K562 (cell line): Measurements from ENCODE around the gene PRDX1. TPM values are rescaled to one million over a fixed set of nuclear protein-coding genes. Genes with fewer than 3 reads are reported as not detected.
"Not testable (repeated sequence)": the region's sequence is repeated elsewhere in the genome, so short reads cannot be mapped to it uniquely, and the experiment has no call there.

ENCODE experiments used
- ATAC-seq: fragments of 200-7000 bp; cut with Tn5 transposase; 3 replicates; pipeline ENCODE4 v1.9.1; 2020; ENCODE audit warnings: moderate library complexity
- BruUV-seq: library from RNA; stranded (reverse); fragments of 400-500 nt; replicated peaks from 2 replicates; lab custom pipeline; 2021; lab: Mats Ljungman, UMichigan
- CTCF ChIA-PET: fragments of 300-600 bp; formaldehyde crosslinking; extraction: SDS; loops from one replicate; lab custom pipeline; 2021; ENCODE audit warnings: low intra/inter-chr PET ratio; lab: Yijun Ruan, JAX
- POLR2A ChIA-PET: fragments of 300-600, 350-650 bp; sonication (Branson Sonifier 250); formaldehyde crosslinking; extraction: SDS; loops from one replicate; lab custom pipeline; 2021; ENCODE audit warnings: antibody characterized with exemption, inconsistent platforms; lab: Yijun Ruan, JAX
- DNase-seq, 4 experiments: peaks; one replicate each; pipeline versions ENCODE4 v3.0.0 to v3.0.0-alpha.2; 2011 to 2018; ENCODE audit warnings: low spot score in 3 of 4, mixed read lengths in 3 of 4; ENCODE audit errors: extremely low read depth in 1 of 4
- FAIRE-seq: peaks from 2 replicates; lab custom pipeline; 2011; peaks lifted over from hg19 to GRCh38; lab: Jason Lieb, UNC
- H2AFZ ChIP-seq: 2 replicates; pipeline ENCODE4 v1.6.0; 2011; ENCODE audit warnings: low read depth, low read length, control low read depth, inconsistent platforms
- H3K27ac ChIP-seq: fragments of 200-600 bp; 3 replicates; pipeline ENCODE4 v1.8.0; 2011; ENCODE audit warnings: low read depth, mild to moderate bottlenecking, control low read depth, inconsistent platforms, low read length, moderate library complexity, mixed read lengths; ENCODE audit errors: extremely low read depth
- H3K27me3 ChIP-seq, 2 experiments: fragments of 300-600 bp in 1 of 2; 2 replicates in 1 of 2; 3 replicates in 1 of 2; pipeline versions ENCODE4 v1.6.0 to v1.8.0; 2011; ENCODE audit warnings: inconsistent platforms in 2 of 2, low read length in 2 of 2, mild to moderate bottlenecking in 1 of 2, mixed read lengths in 1 of 2, moderate library complexity in 1 of 2; ENCODE audit not compliant: control insufficient read depth in 2 of 2, insufficient read depth in 2 of 2
- H3K36me3 ChIP-seq: fragments of 300-600 bp; 3 replicates; pipeline ENCODE4 v1.8.0; 2011; ENCODE audit warnings: mild to moderate bottlenecking, low read length, inconsistent platforms; ENCODE audit not compliant: control insufficient read depth, insufficient read depth
- H3K4me1 ChIP-seq, 2 experiments: fragments of 200-600 bp in 1 of 2; replicated peaks in 1 of 2; 2 replicates in 1 of 2; 3 replicates in 1 of 2; pipeline versions ENCODE4 v1.5.1 to v1.8.0; 2011; ENCODE audit warnings: inconsistent platforms in 2 of 2, low read length in 2 of 2, mild to moderate bottlenecking in 1 of 2, mixed read lengths in 1 of 2, moderate library complexity in 1 of 2; ENCODE audit not compliant: control insufficient read depth in 2 of 2, insufficient read depth in 2 of 2
- H3K4me2 ChIP-seq: 2 replicates; pipeline ENCODE4 v1.6.1; 2011; ENCODE audit warnings: low read length, control low read depth, inconsistent platforms, mixed read lengths; ENCODE audit not compliant: insufficient read depth
- H3K4me3 ChIP-seq: fragments of 200-600 bp; sonication (generic), shearing (Covaris generic); 2 replicates; pipeline ENCODE4 v1.5.1; 2016; ENCODE audit warnings: control low read depth, inconsistent platforms
- H3K79me2 ChIP-seq: fragments of 200-600 bp; 3 replicates; pipeline ENCODE4 v1.8.0; 2011; ENCODE audit warnings: low read length, inconsistent platforms; ENCODE audit not compliant: control insufficient read depth, insufficient read depth
- H3K9ac ChIP-seq, 2 experiments: 2 replicates each; pipeline versions ENCODE4 v1.6.0 to v1.6.1; 2011; ENCODE audit warnings: low read depth in 2 of 2, low read length in 2 of 2, control low read depth in 1 of 2, inconsistent platforms in 1 of 2, mild to moderate bottlenecking in 1 of 2, mixed read lengths in 1 of 2; ENCODE audit not compliant: insufficient read depth in 1 of 2
- H3K9me1 ChIP-seq: one replicate; pipeline ENCODE4 v1.6.0; 2011; ENCODE audit warnings: inconsistent platforms, mild to moderate bottlenecking, low read length, moderate library complexity; ENCODE audit not compliant: control insufficient read depth, insufficient read depth
- H3K9me3 ChIP-seq: replicated peaks from 2 replicates; pipeline ENCODE4 v1.5.1; 2011; ENCODE audit warnings: low read depth, low read length, inconsistent platforms; ENCODE audit not compliant: control insufficient read depth, insufficient read depth
- H4K20me1 ChIP-seq: replicated peaks from 2 replicates; pipeline ENCODE4 v1.6.1; 2011; ENCODE audit warnings: low read length, inconsistent platforms, mixed read lengths; ENCODE audit not compliant: control insufficient read depth, insufficient read depth
- FOXA1 ChIP-seq: fragments of 450-650 bp; IDR thresholded peaks from 2 replicates; pipeline ENCODE4 v1.6.1; 2016; ENCODE audit warnings: mild to moderate bottlenecking, borderline replicate concordance
- PRDM10 ChIP-seq: fragments of 450-650 bp; IDR thresholded peaks from 2 replicates; pipeline ENCODE4 v1.6.1; 2018; ENCODE audit not compliant: partially characterized antibody
- WGBS: fragments of 100-300 bp; shearing (Covaris generic); methylation state at CpG from one replicate; pipeline ENCODE4 v1.1.6; 2016; ENCODE audit warnings: low coverage, mixed read lengths; ENCODE audit not compliant: insufficient coverage; ENCODE audit errors: missing lambda C conversion rate; 5-methylcytosine and 5-hydroxymethylcytosine counted together
- in situ Hi-C: fragments of 300-500 bp; cut with MboI; formaldehyde crosslinking; loops from 4 replicates; pipeline ENCODE4 v1.15.0; 2018; ENCODE audit warnings: inconsistent platforms, mixed read lengths
- intact Hi-C: fragments of 100-400 bp; cut with micrococcal nuclease; formaldehyde crosslinking; loops from 2 replicates; pipeline ENCODE4 v1.14.2; 2022
- polyA plus RNA-seq, 8 experiments: library from polyadenylated mRNA; depleted of rRNA in 4 of 8; stranded (reverse) in 5 of 8; unstranded in 3 of 8; fragments of >200 nt; fragmentation: Nextera tagmentation in 2 of 8; fragmentation: Illumina TruSeq in 1 of 8; extraction: Ambion mirVana in 2 of 8; extraction: Trizol in 1 of 8; gene quantifications; 2 replicates each; pipeline versions ENCODE4 v1.2.1 to v1.2.3, GENCODE V29; 2011 to 2014; ENCODE audit warnings: inconsistent platforms in 1 of 8, missing spikeins in 1 of 8
- total RNA-seq, 7 experiments: library from RNA; depleted of rRNA in 6 of 7; stranded (reverse); fragments of >200 nt in 6 of 7; fragmentation: Illumina TruSeq in 2 of 7; extraction: Trizol in 2 of 7; gene quantifications; 2 replicates each; pipeline versions ENCODE4 v1.2.1 to v1.2.3, GENCODE V29; 2011 to 2021; ENCODE audit warnings: low replicate concordance in 1 of 7

PRDX1 gene
- total and polyA plus RNA-seq, 9 of the 15 experiments (the other 6 are each of a cell fraction or from before 2014, with no cell fraction given), result 748 to 2,388 (median 1,045) TPM

- ATAC-seq, H3K4me2 ChIP-seq, CTCF ChIA-PET, H3K27ac ChIP-seq, FAIRE-seq, H3K9me1 ChIP-seq, H3K4me3 ChIP-seq, H3K9me3 ChIP-seq, H2AFZ ChIP-seq, in situ Hi-C loops, H3K9ac ChIP-seq, BruUV-seq, intact Hi-C loops, DNase-seq, H3K27me3 ChIP-seq: not testable (repeated sequence)
- H4K20me1 ChIP-seq, result peaks cover 21% of the 10 kb centered on the region
- H3K36me3 ChIP-seq, result peaks cover 61% of the 10 kb centered on the region
- POLR2A ChIA-PET, result interaction anchor here (0.8 to 6.4 kb wide), 14 partner anchors 8 to 167 kb away, joined by 3 to 142 read pairs (median 8); partner anchors contain the start of genes AKR1A1, CCDC163, MMACHC and NASP
- 84% methylated on average over 3 of the region's 4 CpGs for WGBS
- TF ChIP-seq PRDM10 (peak; percentile 10), FOXA1 (0 out of 2 replicates have a peak, but pooled peaks have one; percentile 28)
- H3K79me2 ChIP-seq, result peaks cover 67% of the 10 kb centered on the region
- peaks cover 24 to 29% of the 10 kb centered on the region in 2 experiments for H3K4me1 ChIP-seq
Observed at GRCh38 chr1:45518366-45518765, 3.3 kb downstream of the PRDX1 start.
